Measurements from ENCODE around the gene KDF1. TPM values are rescaled to one million over a fixed set of nuclear protein-coding genes. Genes with fewer than 3 reads are reported as not detected.

KDF1 gene
- total RNA-seq, 1 experiment from 2014 or later, result 23.0 TPM

DNA sequence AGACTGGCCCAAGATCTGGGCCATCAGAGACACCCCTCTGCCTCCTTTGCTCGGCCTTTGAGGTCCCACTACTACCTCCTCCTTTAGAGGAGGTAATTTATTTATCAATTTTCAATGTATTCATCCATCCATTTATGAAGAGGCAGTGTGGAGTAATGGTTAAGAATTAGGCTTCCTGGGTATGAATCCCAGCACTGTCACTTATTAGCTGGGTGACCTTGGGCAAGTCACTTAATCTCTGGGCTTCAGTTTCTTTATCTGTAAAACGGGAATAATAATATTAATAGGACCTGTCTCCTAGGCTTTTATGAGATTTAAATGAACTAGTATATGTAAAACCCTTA is 48.1 kb downstream of the KDF1 start:
- Histone ChIP-seq H2AFZ (ENCODE audit: low read depth, low read length, poor library complexity, severe bottlenecking) (no peak overlapping the region), H3K4me2 (ENCODE audit: low read length) (no peak overlapping the region), H3K36me3 (ENCODE audit: control insufficient read depth in 1 of 2, insufficient read depth in 2 of 2, low read length in 2 of 2) (no peaks in the 10 kb centered on the region), H4K20me1 (ENCODE audit: insufficient read depth) (no peaks in the 10 kb centered on the region), H3K9me2 (ENCODE audit: insufficient read depth) (no peaks in the 10 kb centered on the region), H3K4me1 (ENCODE audit: control insufficient read depth in 1 of 2, insufficient read depth in 2 of 2, low read length in 2 of 2) (peaks cover 5 to 16% of the 10 kb centered on the region in 2 experiments; a peak in 3 of 4 replicates), H3K79me2 (ENCODE audit: insufficient read depth, low read length) (no peaks in the 10 kb centered on the region), H3K27ac (ENCODE audit: low read depth, low read length) (no peak overlapping the region), H3K27me3 (ENCODE audit: insufficient read depth, low read length) (no peaks in the 10 kb centered on the region), H3K4me3 (replicated peaks in 1 of 2; ENCODE audit: low read depth in 1 of 2, low read length in 2 of 2) (no peak overlapping the region), H3K9ac (ENCODE audit: low read length) (no peak overlapping the region), H3K9me3 (ENCODE audit: control insufficient read depth in 1 of 2, insufficient read depth in 1 of 2, low read depth in 1 of 2, low read length in 2 of 2) (no peaks in the 10 kb centered on the region)
- DNase-seq (ENCODE audit: low read depth, low spot score) (no peak), ATAC-seq (no peak)
- ChIA-PET POLR2A (interaction anchor here (0.6 to 1.2 kb wide), 2 partner anchors 11 to 85 kb away, joined by 3 read pairs; partner anchors contain the start of gene GPATCH3), RAD21 (ENCODE audit: low non-redundant PET in 1 of 2, low total read pairs in 2 of 2, uncharacterized antibody in 2 of 2, unreplicated experiment in 2 of 2) (no interaction called here), CTCF (no interaction called here)
- TF ChIP-seq, protein P1, sequence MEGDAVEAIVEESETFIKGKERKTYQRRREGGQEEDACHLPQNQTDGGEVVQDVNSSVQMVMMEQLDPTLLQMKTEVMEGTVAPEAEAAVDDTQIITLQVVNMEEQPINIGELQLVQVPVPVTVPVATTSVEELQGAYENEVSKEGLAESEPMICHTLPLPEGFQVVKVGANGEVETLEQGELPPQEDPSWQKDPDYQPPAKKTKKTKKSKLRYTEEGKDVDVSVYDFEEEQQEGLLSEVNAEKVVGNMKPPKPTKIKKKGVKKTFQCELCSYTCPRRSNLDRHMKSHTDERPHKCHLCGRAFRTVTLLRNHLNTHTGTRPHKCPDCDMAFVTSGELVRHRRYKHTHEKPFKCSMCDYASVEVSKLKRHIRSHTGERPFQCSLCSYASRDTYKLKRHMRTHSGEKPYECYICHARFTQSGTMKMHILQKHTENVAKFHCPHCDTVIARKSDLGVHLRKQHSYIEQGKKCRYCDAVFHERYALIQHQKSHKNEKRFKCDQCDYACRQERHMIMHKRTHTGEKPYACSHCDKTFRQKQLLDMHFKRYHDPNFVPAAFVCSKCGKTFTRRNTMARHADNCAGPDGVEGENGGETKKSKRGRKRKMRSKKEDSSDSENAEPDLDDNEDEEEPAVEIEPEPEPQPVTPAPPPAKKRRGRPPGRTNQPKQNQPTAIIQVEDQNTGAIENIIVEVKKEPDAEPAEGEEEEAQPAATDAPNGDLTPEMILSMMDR (IDR thresholded peaks at IDR 0.05 in 2 of 3, conservative IDR thresholded peaks at IDR 0.05 in 1 of 3; ENCODE audit: borderline replicate concordance in 1 of 3, insufficient read depth in 1 of 3, low read depth in 2 of 3, low read length in 2 of 3), result no peak
- TF ChIP-seq TCF7L2 (IDR thresholded peaks at IDR 0.05; ENCODE audit: borderline replicate concordance, extremely low read depth, insufficient read depth, insufficient read length) (no peak), POLR2AphosphoS5 (IDR thresholded peaks at IDR 0.05; ENCODE audit: low read depth, low read length) (no peak), CEBPB (IDR thresholded peaks at IDR 0.05; ENCODE audit: low read depth) (no peak), MAX (IDR thresholded peaks at IDR 0.05) (no peak)
- intact Hi-C loops (cut with micrococcal nuclease), result no loop called here
- no TSS peak for BruUV-seq (replicated peaks)

DNA sequence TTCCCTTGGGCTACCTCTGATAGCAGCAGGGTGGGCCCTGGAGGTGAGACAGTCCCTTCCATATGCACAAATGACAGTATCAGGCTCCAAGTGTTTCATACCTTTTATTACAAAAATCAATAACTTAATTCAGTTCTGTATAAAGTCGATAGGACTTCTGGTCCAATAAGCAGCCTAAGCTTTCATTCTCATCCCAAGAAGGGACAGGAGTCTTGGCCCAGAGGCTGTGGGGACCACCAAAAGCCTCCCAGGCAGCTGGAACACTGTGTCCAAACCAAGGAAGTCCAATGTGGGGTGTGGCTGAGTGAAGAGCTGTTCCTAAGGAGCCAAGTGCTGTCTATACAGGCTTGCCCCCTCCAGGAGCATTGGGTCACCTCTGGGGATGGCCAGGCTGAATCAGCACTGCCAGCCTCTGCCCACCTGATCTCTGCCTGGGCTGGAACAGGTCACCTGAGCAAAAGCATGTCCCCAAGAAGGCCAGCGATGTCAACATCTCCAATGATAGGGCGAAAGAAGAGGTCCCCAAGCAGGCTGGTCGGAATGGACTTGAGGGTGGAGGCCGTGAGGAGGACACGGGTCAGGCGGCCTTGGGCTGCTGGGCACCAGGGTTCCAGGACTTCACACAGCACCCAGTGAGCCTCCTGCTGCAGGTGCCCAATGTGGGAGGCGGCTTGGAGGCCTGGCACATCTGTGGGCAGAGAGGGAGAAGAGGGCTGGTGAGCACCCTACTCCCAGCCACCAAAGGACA is 48.7 kb downstream of the KDF1 start:
- DNase-seq (ENCODE audit: low read depth, low spot score), result no peak
- BruUV-seq (replicated peaks), result no TSS peak
- intact Hi-C loops (cut with micrococcal nuclease), result no loop called here
- Histone ChIP-seq H4K20me1 (ENCODE audit: insufficient read depth) (no peaks in the 10 kb centered on the region), H3K27me3 (ENCODE audit: insufficient read depth, low read length) (no peaks in the 10 kb centered on the region), H3K4me1 (ENCODE audit: control insufficient read depth in 1 of 2, insufficient read depth in 2 of 2, low read length in 2 of 2) (peaks cover 5 to 20% of the 10 kb centered on the region in 2 experiments; a peak in 3 of 4 replicates), H3K79me2 (ENCODE audit: insufficient read depth, low read length) (no peaks in the 10 kb centered on the region), H3K9me2 (ENCODE audit: insufficient read depth) (no peaks in the 10 kb centered on the region), H3K9me3 (ENCODE audit: control insufficient read depth in 1 of 2, insufficient read depth in 1 of 2, low read depth in 1 of 2, low read length in 2 of 2) (no peaks in the 10 kb centered on the region), H3K4me3 (replicated peaks in 1 of 2; ENCODE audit: low read depth in 1 of 2, low read length in 2 of 2) (no peak overlapping the region), H3K9ac (ENCODE audit: low read length) (no peak overlapping the region), H3K4me2 (ENCODE audit: low read length) (no peak overlapping the region), H3K36me3 (ENCODE audit: control insufficient read depth in 1 of 2, insufficient read depth in 2 of 2, low read length in 2 of 2) (no peaks in the 10 kb centered on the region), H3K27ac (ENCODE audit: low read depth, low read length) (no peak overlapping the region), H2AFZ (ENCODE audit: low read depth, low read length, poor library complexity, severe bottlenecking) (no peak overlapping the region)
- ChIA-PET CTCF (no interaction called here), POLR2A (no interaction called here), RAD21 (ENCODE audit: low non-redundant PET in 1 of 2, low total read pairs in 2 of 2, uncharacterized antibody in 2 of 2, unreplicated experiment in 2 of 2) (no interaction called here)
- no peak for ATAC-seq
- TF ChIP-seq JUND (IDR thresholded peaks at IDR 0.05), result no peak
- no peak for TF ChIP-seq FOSL1 (IDR thresholded peaks at IDR 0.05; ENCODE audit: low read depth)
